ENCODE measurements around the gene BDH1. TPM values are rescaled to one million over a fixed set of nuclear protein-coding genes. Genes with fewer than 3 reads are reported as not detected.

BDH1 gene
- total and polyA plus RNA-seq, 2 of the 8 experiments (the other 6 are each of a cell fraction or from before 2014, with no cell fraction given) = 27.2 to 28.1 TPM

DNA sequence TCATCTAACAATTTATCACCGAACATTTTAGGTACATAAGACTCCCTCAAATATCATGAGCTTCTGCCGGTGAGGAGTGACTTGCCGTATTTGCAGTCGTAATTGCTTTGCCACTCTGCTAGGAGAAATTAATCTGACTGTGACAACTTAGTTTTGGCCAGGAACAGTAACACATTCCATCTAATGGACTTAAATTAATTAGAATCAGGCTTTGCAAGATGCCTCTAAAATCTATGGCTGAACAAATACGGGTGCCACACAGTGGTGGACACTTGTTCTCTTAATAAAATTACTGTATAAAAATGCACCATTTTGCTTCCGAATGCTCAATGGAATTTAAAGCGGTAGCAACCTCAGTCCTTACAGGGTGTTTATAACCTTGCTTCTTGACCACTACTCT lies 27.6 kb upstream of the BDH1 start:
- Histone ChIP-seq H4K20me1 (replicated peaks in 1 of 2; ENCODE audit: control insufficient read depth in 1 of 2, insufficient read depth in 2 of 2, low read length in 2 of 2) (no peaks in the 10 kb centered on the region), H2AK5ac (ENCODE audit: low read depth, low read length) (no peak overlapping the region), H3K23me2 (ENCODE audit: low read depth, low read length) (no peaks in the 10 kb centered on the region), H3K18ac (ENCODE audit: extremely low read depth, low read length) (no peak overlapping the region), H3K79me1 (ENCODE audit: low read depth, low read length) (no peaks in the 10 kb centered on the region), H3K9me3 (ENCODE audit: insufficient read depth in 2 of 2, low read depth in 1 of 2, low read length in 1 of 2) (no peaks in the 10 kb centered on the region; a peak in 1 of 4 replicates), H3K27ac (ENCODE audit: low read depth, low read length) (no peak overlapping the region), H3K79me2 (ENCODE audit: control insufficient read depth in 1 of 2, insufficient read depth in 2 of 2, low read length in 2 of 2) (no peaks in the 10 kb centered on the region), H3K9ac (replicated peaks in 1 of 4; ENCODE audit: extremely low read depth in 1 of 4, low read depth in 3 of 4, low read length in 3 of 4) (no peak overlapping the region), H2BK12ac (ENCODE audit: low read depth, low read length) (peak overlapping the region; percentile 14; the same call in 1 of the 2 replicates), H3K4ac (replicated peaks; ENCODE audit: insufficient read length, low read depth, low read length) (no peak overlapping the region), H2BK20ac (ENCODE audit: low read length) (peak overlapping the region; percentile 21; the same call in 1 of the 2 replicates), H2BK120ac (replicated peaks; ENCODE audit: low read depth, low read length) (no peak overlapping the region), H3K4me2 (ENCODE audit: insufficient read depth in 1 of 2, low read depth in 2 of 2, low read length in 2 of 2) (no peak overlapping the region), H3K4me1 (replicated peaks in 1 of 4; ENCODE audit: control insufficient read depth in 3 of 4, insufficient read depth in 4 of 4, low read length in 3 of 4) (peaks cover 0 to 14% (median 2%) of the 10 kb centered on the region in 4 experiments; a peak in 3 of 7 replicates), H3K56ac (replicated peaks; ENCODE audit: insufficient read length, low read depth, low read length) (no peak overlapping the region), H2BK5ac (ENCODE audit: low read depth, low read length) (no peak overlapping the region), H4K5ac (ENCODE audit: insufficient read length, low read depth, low read length) (no peak overlapping the region), H2BK15ac (ENCODE audit: low read length) (peak overlapping the region; percentile 40; the same call in 1 of the 2 replicates), H3K23ac (ENCODE audit: insufficient read length) (no peak overlapping the region), H3K14ac (ENCODE audit: insufficient read length) (no peak overlapping the region), H4K8ac (ENCODE audit: extremely low read depth, insufficient read depth, low read length) (no peak overlapping the region), H2AFZ (ENCODE audit: low read length) (no peak overlapping the region), H4K91ac (replicated peaks; ENCODE audit: insufficient read length, low read length) (no peak overlapping the region), H3K27me3 (replicated peaks in 1 of 4; ENCODE audit: control insufficient read depth in 3 of 4, extremely low read depth in 1 of 4, insufficient read depth in 3 of 4, low read length in 3 of 4) (no peaks in the 10 kb centered on the region), H3K4me3 (ENCODE audit: extremely low read depth in 1 of 4, insufficient read depth in 2 of 4, low read depth in 3 of 4, low read length in 4 of 4) (no peak overlapping the region), H3K36me3 (ENCODE audit: control insufficient read depth in 2 of 4, insufficient read depth in 4 of 4, low read length in 3 of 4) (no peaks in the 10 kb centered on the region)
- TF ChIP-seq TAF7 (optimal IDR thresholded peaks at IDR 0.05; ENCODE audit: borderline replicate concordance, low read depth, low read length) = no peak
- 92% methylated on average over 7 of the region's 7 CpGs; no CpG with 5 or more reads in 1 of the 2 experiments for WGBS, 2 experiments (ENCODE audit: extremely low coverage in 1 of 2, insufficient coverage in 1 of 2, insufficient read length in 1 of 2, insufficient replicate concordance in 2 of 2, low coverage in 1 of 2, low lambda C conversion rate in 2 of 2, missing lambda C conversion rate in 1 of 2)
- ChIA-PET CTCF (ENCODE audit: partially characterized antibody) (interaction anchor here (0.7 to 3.0 kb wide), 5 partner anchors 8 to 41 kb away, joined by 3 to 22 read pairs (median 5); no protein-coding TSS in a partner anchor), POLR2A (ENCODE audit: partially characterized antibody) (interaction anchor here (1.0 to 1.4 kb wide), 2 partner anchors 14 to 23 kb away, joined by 3 to 4 read pairs; no protein-coding TSS in a partner anchor)
- no peak for FAIRE-seq
- no peak for DNase-seq (ENCODE audit: low read depth in 1 of 2, low spot score in 2 of 2)
